Left renal cortex interstitium (tissue), 4 donors: ENCODE data around the gene TNFRSF25. TPM values are rescaled to one million over a fixed set of nuclear protein-coding genes. Genes with fewer than 3 reads are reported as not detected.

Experiments used
- DNase-seq, 4 donors: peaks; one replicate each; pipeline ENCODE4 v3.0.0-alpha.2; 2013; ENCODE audit warnings: low read depth in 4 of 4, low spot score in 2 of 4, missing footprints in 1 of 4
- polyA plus RNA-seq, 4 donors: library from polyadenylated mRNA; unstranded; fragments of 120-200 nt; gene quantifications; one replicate each; pipeline ENCODE4 v1.2.1, GENCODE V29; 2013; ENCODE audit not compliant: insufficient read length in 4 of 4

TNFRSF25 gene
- polyA plus RNA-seq, 4 donors: 7.0 to 25.9 (median 17.6) TPM

DNA sequence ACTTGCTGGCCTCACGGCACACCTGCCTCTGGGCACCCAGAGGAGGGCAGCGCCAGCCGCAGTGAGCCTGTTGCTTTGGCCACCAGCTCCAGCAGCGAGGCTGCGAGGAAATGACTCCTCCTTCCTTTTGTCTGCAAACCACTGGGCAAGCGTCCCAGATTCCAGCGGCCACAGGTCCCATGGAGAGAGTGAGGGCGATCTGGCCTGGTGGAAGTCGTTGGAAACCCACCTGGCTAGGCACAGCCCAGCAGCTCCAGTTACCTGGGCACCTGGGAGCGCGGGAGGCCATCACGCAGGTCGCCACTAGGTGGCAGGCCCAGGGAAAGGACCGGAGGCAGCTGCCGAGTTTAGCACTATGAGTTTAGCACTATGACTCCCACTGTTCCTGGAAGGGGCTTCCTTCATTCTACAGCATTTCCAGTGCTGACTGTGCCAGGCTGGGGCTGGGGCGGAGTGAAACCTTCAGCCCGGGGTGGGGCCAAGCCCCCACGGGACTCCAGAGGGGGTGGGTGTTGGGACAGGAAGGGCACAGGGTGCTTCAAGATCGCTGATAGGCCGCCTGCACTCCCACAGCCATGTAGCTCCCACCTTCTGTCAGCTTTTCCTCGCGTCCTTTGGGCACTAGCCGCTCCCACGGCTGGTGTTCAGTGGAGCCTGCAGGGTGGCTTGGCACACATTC lies 42.5 kb downstream of the TNFRSF25 start:
- no peak for DNase-seq

DNA sequence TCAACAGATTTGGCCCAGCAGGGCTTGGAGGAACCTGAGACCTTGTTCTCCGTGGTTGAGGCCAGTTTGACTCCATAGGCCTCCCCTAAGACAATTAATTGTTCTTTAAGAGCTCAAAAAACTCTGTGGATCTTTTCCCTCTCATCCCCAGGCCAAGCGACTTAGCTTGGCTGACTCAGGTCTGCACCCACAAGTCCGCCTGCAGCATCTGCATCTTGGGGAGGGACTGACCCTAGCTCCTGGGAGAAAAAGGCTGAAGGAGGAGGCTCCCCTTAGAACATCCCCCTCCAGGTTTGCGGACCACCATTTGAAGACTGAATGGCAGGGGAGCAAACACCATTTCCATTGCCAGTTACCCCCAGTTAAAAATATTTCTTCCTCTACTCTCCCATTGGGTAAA lies 44.7 kb downstream of the TNFRSF25 start:
- no peak for DNase-seq

DNA sequence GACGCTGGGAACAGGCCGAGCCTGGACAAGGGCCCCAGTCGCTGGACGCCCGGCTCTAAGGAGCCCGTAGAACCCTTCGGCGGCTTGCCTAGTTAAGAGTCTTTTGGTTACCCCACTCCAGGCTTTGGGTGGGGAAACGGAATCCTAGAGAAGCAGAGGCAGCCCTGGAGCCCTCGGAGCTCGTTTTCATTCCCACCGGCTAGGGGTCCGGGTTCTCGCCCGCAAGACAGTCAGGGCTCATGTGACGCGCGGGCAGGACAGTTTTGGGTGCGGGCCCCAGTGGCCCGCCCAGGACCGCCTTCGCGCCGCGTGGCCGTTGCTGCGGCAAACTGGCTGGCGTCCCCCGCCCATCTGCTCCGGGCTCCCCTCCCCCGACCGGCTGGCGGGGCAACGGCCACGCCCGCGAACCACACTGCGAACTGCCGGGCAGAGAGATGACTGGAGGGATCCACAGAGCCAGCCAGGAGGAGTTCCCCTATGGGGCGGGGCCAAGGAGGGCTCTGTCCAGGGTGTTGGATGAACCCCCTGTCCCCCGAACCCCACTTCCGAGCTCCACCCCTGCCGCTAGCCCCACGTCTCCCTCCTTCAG lies 45.4 kb downstream of the TNFRSF25 start:
- no peak for DNase-seq

DNA sequence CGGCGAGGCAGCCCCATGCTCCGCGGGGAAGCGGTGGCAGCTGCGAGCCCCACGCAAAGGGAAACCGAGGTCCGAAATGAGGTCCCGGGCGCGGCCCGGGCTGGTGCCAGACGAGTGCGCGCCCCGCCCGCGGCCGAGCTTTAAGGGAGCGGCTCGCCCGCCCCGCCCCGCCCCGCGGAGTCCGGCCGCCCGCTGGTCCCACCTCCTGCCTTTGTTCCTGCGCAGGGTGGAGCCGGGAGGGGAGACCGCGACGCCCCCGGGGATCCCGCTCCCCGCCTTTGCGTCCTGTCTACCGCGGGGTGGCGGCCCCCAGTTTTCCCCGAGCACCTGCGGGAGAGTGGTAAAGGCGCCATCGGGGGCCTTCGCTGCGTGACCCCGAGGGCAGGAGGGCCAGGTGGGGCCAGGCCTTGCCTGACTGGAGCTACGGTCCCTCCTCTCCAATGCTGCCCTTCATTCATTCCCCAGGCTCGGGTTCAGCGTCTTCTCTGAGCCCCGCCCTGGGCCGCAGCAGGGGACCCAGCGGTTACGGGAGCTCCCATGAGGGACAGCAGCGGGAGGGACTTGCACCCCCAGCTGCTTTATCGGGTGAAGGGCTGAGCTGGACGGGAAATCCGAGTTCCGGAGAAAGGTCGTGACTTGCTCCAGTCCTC lies 46.0 kb downstream of the TNFRSF25 start, which contains the start of gene HES2:
HES2 (minus strand) TSS at position 116 of the 650 bp plus-strand sequence; CDS start at position 17, 99 bp downstream.
- no peak for DNase-seq

DNA sequence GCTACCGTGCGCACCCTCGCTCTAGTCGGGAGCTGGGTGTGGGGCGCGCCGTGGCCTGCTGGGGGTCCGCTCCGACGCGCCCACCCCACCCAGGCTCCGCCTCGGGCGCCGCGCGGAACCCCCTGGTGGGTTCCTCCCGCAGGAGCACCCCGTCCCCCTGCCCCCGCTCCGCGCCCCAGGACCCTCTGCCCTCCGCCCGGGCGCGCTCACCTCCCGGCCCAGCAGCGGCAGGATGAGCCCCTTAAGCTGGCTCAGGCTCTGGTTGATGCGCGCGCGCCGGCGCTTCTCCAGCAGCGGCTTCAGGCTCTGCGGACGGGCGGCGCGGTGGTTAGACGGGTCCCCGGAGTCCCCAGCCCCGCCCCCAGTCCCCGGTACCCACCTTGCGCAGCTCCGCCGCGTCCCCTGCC lies 46.6 kb downstream of the TNFRSF25 start:
- no peak for DNase-seq

DNA sequence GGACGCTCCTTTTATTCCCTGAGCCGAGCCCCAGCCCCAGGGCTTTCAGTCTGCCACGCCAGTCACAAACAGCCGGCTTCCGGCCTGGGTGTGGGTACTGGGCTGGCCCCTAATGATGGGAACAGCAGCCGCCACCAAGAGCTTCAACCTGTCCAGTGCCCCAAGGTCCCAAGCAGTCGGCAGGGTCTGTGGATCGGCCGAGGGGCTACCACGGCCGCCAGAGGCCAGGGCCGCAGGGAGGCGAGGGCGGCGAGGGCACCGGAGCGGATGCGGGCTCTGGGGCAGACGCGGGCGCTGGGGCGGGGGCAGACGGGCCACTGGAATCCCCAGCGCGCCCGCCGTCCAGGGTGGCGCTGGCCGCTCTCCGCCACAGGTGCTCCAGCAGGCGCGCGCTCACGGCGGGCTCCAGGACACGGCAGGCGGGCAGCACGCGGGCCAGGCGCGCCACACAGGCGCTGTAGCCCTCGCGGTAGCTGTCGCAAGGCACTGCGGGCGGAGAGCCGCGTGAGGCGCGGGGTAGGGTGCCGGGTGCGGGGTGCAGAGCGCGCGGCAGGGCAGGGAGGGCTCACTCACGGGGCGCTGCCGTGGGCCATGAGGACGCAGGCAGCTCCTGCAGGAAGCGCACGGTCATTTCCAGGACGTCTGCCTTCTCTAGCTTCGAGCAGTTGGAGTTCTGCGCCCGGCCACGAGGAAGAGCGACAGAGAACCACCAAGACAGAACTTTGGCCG lies 47.1 kb downstream of the TNFRSF25 start:
- DNase-seq: no peak

DNA sequence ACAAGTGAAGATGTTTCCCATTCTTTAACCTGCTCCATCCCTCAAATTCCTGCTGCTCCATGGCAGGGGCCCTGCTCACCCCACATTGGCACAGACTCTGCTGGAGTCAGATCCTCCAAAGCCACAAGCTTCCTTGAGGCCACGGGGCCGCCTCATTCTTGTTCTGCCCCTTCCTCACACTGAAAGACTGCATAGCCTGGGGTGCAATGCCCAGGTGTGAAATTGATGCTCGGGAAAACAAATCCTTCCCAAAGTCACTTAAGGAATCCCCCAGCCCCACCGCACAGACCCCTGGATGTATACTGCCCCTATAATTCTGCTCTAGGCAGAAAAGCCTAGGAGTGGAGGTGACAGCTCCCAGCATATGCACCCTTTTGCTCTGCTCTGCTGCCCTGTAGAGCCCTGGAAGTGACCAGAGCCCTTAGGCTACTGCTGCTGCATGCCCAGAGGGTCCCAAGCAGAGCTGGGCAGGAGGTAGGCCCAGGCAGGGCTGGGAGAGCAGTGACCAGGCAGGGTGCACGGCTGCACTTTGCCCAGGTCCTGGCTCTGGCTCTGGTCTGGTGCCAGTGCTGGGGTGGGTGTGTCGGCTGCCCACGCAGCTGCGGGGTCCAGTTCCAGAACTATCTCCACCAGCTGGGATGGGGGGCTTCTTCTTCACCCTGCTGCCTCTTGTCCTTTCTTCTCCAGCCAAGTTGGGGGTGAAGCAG lies 47.9 kb downstream of the TNFRSF25 start:
- DNase-seq: no peak

DNA sequence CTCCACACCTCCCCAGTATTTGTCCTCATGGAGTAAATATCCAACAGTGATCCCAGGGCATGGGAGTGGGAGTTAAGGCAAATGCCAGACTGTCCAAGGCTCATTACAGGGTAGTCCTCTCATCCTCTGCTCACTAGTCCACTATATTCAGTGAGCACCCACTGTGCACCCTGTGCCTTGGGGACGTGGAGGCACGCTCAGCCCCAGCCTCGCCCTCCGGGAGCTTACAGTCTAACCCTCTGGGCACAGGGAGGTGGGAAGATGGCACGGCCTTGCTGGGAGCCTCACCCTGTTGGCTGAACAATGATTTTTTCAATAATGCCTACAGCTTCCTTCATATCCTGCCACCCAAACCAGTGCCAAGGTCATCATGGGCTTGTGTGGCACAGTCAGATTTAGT lies 49.1 kb downstream of the TNFRSF25 start:
- DNase-seq: no peak

DNA sequence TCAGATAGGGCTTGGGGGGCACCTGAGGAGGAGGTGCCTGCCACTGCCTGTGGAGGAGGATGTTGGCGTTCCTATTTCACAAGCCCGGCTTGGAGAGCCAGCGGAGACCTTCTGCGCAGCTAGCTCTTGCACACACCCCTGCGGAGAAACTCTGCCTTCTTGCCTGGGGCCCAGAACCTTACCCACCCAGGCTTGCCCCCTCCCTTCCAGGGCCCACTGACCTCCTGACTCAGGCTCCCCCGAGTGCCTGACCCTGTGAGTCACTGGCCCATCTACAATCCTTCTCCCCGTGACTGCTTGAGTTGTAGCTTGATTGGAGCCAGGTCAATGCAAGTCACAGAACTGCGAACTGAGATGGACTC lies 49.7 kb downstream of the TNFRSF25 start:
- no peak for DNase-seq

DNA sequence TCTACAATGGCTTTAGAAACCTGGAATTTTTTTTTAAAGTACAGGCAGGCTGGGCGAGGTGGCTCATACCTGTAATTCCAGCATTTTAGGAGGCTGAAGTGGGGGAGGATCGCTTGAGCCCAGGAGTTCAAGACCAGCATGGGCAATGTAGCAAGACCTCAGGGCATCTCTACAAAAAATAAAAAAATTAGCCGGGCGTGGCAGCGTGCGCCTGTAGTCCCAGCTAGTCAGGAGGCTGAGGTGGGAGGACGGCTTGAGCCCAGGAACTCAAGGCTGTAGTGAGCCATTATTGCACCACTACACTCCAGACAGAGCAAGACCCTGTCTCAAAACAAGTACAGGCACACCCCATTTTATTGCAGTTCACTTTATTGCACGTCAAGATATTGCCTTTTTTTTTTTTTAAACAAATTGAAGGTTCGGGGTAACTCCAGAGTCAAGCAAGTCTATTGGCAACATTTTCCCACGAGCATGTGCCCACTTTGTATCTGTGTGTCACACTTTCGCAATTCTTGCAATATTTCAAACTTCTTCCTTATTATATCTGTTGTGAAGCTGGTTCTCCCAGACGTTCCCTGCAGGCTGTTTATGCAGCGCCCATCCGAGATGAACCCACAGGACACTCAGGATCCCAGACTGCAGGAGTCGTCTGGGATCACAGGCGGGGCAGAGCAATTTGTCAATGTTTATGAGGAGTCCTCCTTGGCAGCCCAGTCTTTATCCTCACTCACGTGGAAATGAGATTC lies 50.9 kb downstream of the TNFRSF25 start:
- no peak for DNase-seq

DNA sequence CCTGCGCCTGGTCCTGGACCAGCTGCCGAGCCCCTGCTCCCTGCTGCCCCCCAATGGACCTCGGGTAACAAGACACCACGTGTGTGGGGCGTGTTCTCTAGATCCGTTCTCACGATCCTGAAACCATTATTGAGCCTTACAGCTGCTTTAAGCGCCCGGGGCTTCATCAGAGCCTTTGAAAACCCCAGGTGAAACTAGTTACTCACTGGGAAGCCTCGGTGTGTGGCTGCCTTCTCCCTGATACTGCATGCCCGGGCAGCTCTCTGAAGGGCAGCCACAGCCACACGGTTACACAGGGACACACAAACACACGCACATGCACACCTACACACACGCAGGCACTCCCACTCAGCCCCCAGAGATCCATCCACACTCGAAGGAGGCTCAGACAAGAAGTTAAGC lies 51.5 kb downstream of the TNFRSF25 start:
- DNase-seq: no peak

DNA sequence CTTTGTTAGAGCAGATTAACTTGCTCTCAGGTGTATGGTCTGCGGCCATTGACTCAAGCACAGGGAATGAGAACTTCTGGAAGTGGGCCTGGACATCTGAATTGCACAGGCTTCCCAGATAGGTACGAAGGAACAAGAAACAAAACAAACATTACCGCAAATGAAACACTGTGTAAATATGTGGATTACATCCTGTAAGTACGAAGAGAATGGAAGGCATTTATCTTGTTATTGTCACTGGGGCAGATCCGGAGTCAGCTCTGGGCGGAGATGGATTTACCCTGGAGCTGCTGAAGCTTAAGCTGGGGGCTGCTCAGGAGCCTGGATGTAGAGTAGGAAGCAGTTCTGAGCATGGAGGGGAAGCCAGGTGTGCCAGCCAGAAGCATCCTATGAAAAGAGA lies 53.1 kb downstream of the TNFRSF25 start:
- DNase-seq: no peak

Other genes starting within 250 kb of the TNFRSF25 start
- 10 to 100 TPM; 59.7 to 61.2 (median 60.3) TPM for gene ICMT, start 230.2 kb downstream of the TNFRSF25 start, polyA plus RNA-seq
- not detected for gene HES3, start 222.0 kb downstream of the TNFRSF25 start, polyA plus RNA-seq
- 10 to 100 TPM in 1 of 4 donors, 1 to 10 TPM in 3; 6.0 to 10.2 (median 8.1) TPM for gene GPR153, start 205.1 kb downstream of the TNFRSF25 start, polyA plus RNA-seq
- 10 to 100 TPM; 27.8 to 38.4 (median 33.3) TPM for gene ACOT7, start 72.4 kb downstream of the TNFRSF25 start, polyA plus RNA-seq
- under 1 TPM; 0.23 to 0.84 (median 0.39) TPM for gene HES2, start 46.3 kb downstream of the TNFRSF25 start, polyA plus RNA-seq
- 10 to 100 TPM; 14.0 to 26.5 (median 20.6) TPM for gene ESPN, start 41.4 kb downstream of the TNFRSF25 start, polyA plus RNA-seq
- gene PLEKHG5, start 25.5 kb upstream of the TNFRSF25 start, polyA plus RNA-seq: 10 to 100 TPM; 10.7 to 27.3 (median 19.9) TPM
- gene NOL9, start 88.3 kb upstream of the TNFRSF25 start, polyA plus RNA-seq: 10 to 100 TPM; 11.9 to 27.5 (median 19.9) TPM
- under 1 TPM in 3 of 4 donors, not detected in 1; 0.05 to 0.11 (median 0.10) TPM for gene TAS1R1, start 89.1 kb upstream of the TNFRSF25 start, polyA plus RNA-seq
- 10 to 100 TPM; 27.9 to 42.0 (median 35.7) TPM for gene ZBTB48, start 113.8 kb upstream of the TNFRSF25 start, polyA plus RNA-seq
- gene KLHL21, start 136.7 kb upstream of the TNFRSF25 start, polyA plus RNA-seq: 10 to 100 TPM; 13.3 to 19.2 (median 16.8) TPM
- 10 to 100 TPM; 21.6 to 28.3 (median 26.1) TPM for gene PHF13, start 147.6 kb upstream of the TNFRSF25 start, polyA plus RNA-seq
- 10 to 100 TPM; 18.6 to 29.8 (median 20.5) TPM for gene THAP3, start 158.7 kb upstream of the TNFRSF25 start, polyA plus RNA-seq
- 10 to 100 TPM; 54.0 to 77.7 (median 67.1) TPM for gene DNAJC11, start 235.6 kb upstream of the TNFRSF25 start, polyA plus RNA-seq